Neuronal stem cell (in vitro differentiated cells): ENCODE measurements around the gene CXCL6.

Experiments
- DNase-seq: peaks from one replicate; pipeline ENCODE4 v3.0.0-alpha.2; 2013; ENCODE audit warnings: low spot score
- H2AFZ ChIP-seq: one replicate; pipeline ENCODE4 v1.6.1; 2013; ENCODE audit warnings: mild to moderate bottlenecking, low read length, inconsistent platforms
- H2AK5ac ChIP-seq: 2 replicates; pipeline ENCODE4 v1.6.1; 2013; ENCODE audit warnings: low read depth, mild to moderate bottlenecking, inconsistent platforms, low read length, moderate library complexity, mixed read lengths
- H2BK120ac ChIP-seq: 2 replicates; pipeline ENCODE4 v1.6.1; 2013; ENCODE audit warnings: low read depth, mild to moderate bottlenecking, inconsistent platforms, low read length, moderate library complexity, mixed read lengths
- H2BK12ac ChIP-seq: one replicate; pipeline ENCODE4 v1.6.1; 2013; ENCODE audit warnings: low read length, inconsistent platforms
- H2BK15ac ChIP-seq: 2 replicates; pipeline ENCODE4 v1.6.1; 2013; ENCODE audit warnings: mild to moderate bottlenecking, low read length, inconsistent platforms, mixed read lengths
- H2BK5ac ChIP-seq: one replicate; pipeline ENCODE4 v1.6.1; 2013; ENCODE audit warnings: inconsistent platforms, mild to moderate bottlenecking, low read length, moderate library complexity
- H3K14ac ChIP-seq: one replicate; pipeline ENCODE4 v1.6.1; 2013; ENCODE audit warnings: low read length, inconsistent platforms
- H3K18ac ChIP-seq: 2 replicates; pipeline ENCODE4 v1.6.1; 2013; ENCODE audit warnings: low read length, inconsistent platforms
- H3K23ac ChIP-seq: 2 replicates; pipeline ENCODE4 v1.6.1; 2013; ENCODE audit warnings: low read depth, mild to moderate bottlenecking, mixed read lengths, low read length, inconsistent platforms; ENCODE audit not compliant: poor library complexity
- H3K27ac ChIP-seq: replicated peaks from 3 replicates; pipeline ENCODE4 v1.5.1; 2013; ENCODE audit warnings: low read length, inconsistent platforms
- H3K27me3 ChIP-seq, 3 experiments: 2 replicates each; pipeline ENCODE4 v1.6.1; 2013; ENCODE audit warnings: low read length in 3 of 3, mild to moderate bottlenecking in 2 of 3, inconsistent platforms in 1 of 3, low read depth in 1 of 3, mixed read lengths in 1 of 3, moderate library complexity in 1 of 3; ENCODE audit not compliant: control insufficient read depth in 3 of 3, insufficient read depth in 3 of 3
- H3K36me3 ChIP-seq, 2 donors: replicated peaks in 1 of 2; 2 replicates each; pipeline ENCODE4 v1.6.1; 2013; ENCODE audit warnings: low read length in 2 of 2; ENCODE audit not compliant: control insufficient read depth in 2 of 2, insufficient read depth in 2 of 2
- H3K4ac ChIP-seq: 2 replicates; pipeline ENCODE4 v1.6.1; 2013; ENCODE audit warnings: inconsistent platforms, mild to moderate bottlenecking, low read length, moderate library complexity
- H3K4me1 ChIP-seq, 2 donors: 1 replicate in 1 of 2; 2 replicates in 1 of 2; pipeline ENCODE4 v1.6.1; 2013; ENCODE audit warnings: low read length in 2 of 2, low read depth in 1 of 2; ENCODE audit not compliant: control insufficient read depth in 2 of 2, insufficient read depth in 1 of 2
- H3K4me2 ChIP-seq: one replicate; pipeline ENCODE4 v1.6.1; 2013; ENCODE audit warnings: mild to moderate bottlenecking, low read length, inconsistent platforms; ENCODE audit not compliant: insufficient read depth, poor library complexity, severe bottlenecking
- H3K4me3 ChIP-seq, 2 donors: 2 replicates each; pipeline ENCODE4 v1.5.1; 2013; ENCODE audit warnings: low read length in 2 of 2, mild to moderate bottlenecking in 2 of 2, inconsistent platforms in 1 of 2, moderate library complexity in 1 of 2
- H3K79me1 ChIP-seq: one replicate; pipeline ENCODE4 v1.6.1; 2013; ENCODE audit warnings: low read depth, mild to moderate bottlenecking, inconsistent platforms, low read length, moderate library complexity
- H3K9ac ChIP-seq: one replicate; pipeline ENCODE4 v1.6.1; 2013; ENCODE audit warnings: mild to moderate bottlenecking, low read depth, low read length, inconsistent platforms; ENCODE audit not compliant: poor library complexity
- H3K9me3 ChIP-seq, 2 donors: replicated peaks in 1 of 2; 2 replicates each; pipeline versions ENCODE3 to v1.6.1; 2013; ENCODE audit warnings: low read length in 2 of 2, mild to moderate bottlenecking in 2 of 2, inconsistent platforms in 1 of 2, low read depth in 1 of 2, mixed read lengths in 1 of 2, moderate library complexity in 1 of 2; ENCODE audit not compliant: control insufficient read depth in 2 of 2, insufficient read depth in 1 of 2
- H4K8ac ChIP-seq: one replicate; pipeline ENCODE4 v1.6.1; 2013; ENCODE audit warnings: low read depth, mild to moderate bottlenecking, inconsistent platforms, low read length, moderate library complexity
- H4K91ac ChIP-seq: one replicate; pipeline ENCODE4 v1.6.1; 2013; ENCODE audit warnings: low read length, low read depth, mild to moderate bottlenecking, inconsistent platforms; ENCODE audit not compliant: poor library complexity
- WGBS, 2 donors: extraction: QIAGEN DNeasy Blood & Tissue Kit; methylation state at CpG; one replicate each; pipeline ENCODE4 v1.1.7; 2013; ENCODE audit warnings: missing lambda C conversion rate in 2 of 2, mixed read lengths in 1 of 2; ENCODE audit not compliant: insufficient read length in 2 of 2, insufficient replicate concordance in 1 of 2; ENCODE audit errors: extremely low coverage in 2 of 2; 5-methylcytosine and 5-hydroxymethylcytosine counted together

CXCL6 gene

DNA sequence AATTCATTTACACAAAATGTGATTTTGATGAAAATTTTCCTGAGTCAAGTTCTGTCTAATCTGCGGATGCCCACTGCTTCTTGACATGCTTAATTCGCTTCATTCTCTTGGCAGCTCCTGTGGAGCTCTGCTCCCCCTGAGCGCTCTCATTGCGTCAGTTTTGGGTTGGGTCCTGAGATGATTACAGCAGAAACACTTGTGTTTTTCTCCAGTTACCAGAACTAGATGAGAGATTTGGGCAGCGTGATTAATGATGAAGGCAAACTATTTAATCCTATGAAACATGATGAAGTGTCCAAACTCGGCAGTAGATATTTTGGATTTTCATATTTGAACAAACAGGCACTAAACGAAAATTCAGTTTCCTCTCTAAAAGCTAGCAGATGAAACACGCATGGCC is 28.5 kb downstream of the CXCL6 start:
- H3K27ac ChIP-seq: no peak overlapping the region
- H3K9ac ChIP-seq: no peak overlapping the region
- H3K18ac ChIP-seq: no peak overlapping the region
- no peak overlapping the region for H3K23ac ChIP-seq
- H3K4me3 ChIP-seq: no peak overlapping the region
- H2AFZ ChIP-seq: no peak overlapping the region
- no peak for DNase-seq
- H3K27me3 ChIP-seq: peaks cover 0 to 17% (median 11%) of the 10 kb centered on the region in 3 experiments
- no CpG with 5 or more reads among the region's 8 CpGs for WGBS, 2 donors
- no peak overlapping the region for H3K4me2 ChIP-seq
- H3K4ac ChIP-seq: no peak overlapping the region
- H3K4me1 ChIP-seq: no peaks in the 10 kb centered on the region
- H2BK12ac ChIP-seq: no peak overlapping the region
- H3K36me3 ChIP-seq: no peaks in the 10 kb centered on the region
- no peak overlapping the region for H2AK5ac ChIP-seq
- no peak overlapping the region for H4K91ac ChIP-seq
- H3K9me3 ChIP-seq: no peaks in the 10 kb centered on the region
- no peaks in the 10 kb centered on the region for H3K79me1 ChIP-seq
- no peak overlapping the region for H4K8ac ChIP-seq
- H2BK120ac ChIP-seq: no peak overlapping the region
- no peak overlapping the region for H2BK15ac ChIP-seq
- no peak overlapping the region for H2BK5ac ChIP-seq
- no peak overlapping the region for H3K14ac ChIP-seq

DNA sequence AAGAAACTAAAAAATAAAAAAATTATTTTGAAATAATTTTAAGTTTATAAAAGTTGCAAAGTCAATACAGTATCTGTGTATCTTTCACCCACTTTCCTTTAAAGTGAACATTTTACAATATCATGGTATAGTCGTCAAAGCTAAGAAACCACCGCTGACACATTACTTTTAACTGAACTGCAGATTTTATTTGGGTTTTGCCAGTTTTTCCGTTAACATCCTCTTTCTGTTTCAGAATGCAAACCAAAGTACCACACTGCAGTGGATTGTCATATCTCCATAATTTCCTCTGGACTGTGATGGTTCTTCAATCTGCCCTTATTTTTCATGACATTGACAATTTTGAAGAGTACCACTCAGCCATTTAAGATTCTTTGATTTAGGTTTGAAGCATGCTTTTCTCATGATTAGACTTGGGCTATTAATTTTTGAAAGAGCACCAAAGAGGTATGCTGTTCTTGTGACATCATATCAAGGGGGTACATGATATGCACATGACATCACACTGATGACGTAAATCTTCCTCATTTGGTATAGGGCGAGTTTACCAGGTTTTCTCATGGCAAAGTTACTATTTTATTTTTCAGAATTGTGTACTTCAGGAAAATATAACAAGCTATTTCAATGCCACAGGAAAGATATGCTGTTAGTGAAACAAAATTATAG is 29.1 kb downstream of the CXCL6 start:
- Histone ChIP-seq H3K27me3 (peaks cover 0 to 21% (median 14%) of the 10 kb centered on the region in 3 experiments), H3K4me2 (no peak overlapping the region), H2BK15ac (no peak overlapping the region), H3K36me3 (no peaks in the 10 kb centered on the region), H3K79me1 (no peaks in the 10 kb centered on the region), H3K23ac (no peak overlapping the region), H3K14ac (no peak overlapping the region), H4K8ac (no peak overlapping the region), H3K9me3 (no peaks in the 10 kb centered on the region), H3K4me1 (no peaks in the 10 kb centered on the region), H4K91ac (no peak overlapping the region), H2AFZ (no peak overlapping the region), H3K18ac (no peak overlapping the region), H3K4ac (no peak overlapping the region), H3K9ac (no peak overlapping the region), H2BK120ac (no peak overlapping the region), H2BK12ac (no peak overlapping the region), H2AK5ac (no peak overlapping the region), H2BK5ac (no peak overlapping the region), H3K4me3 (no peak overlapping the region), H3K27ac (no peak overlapping the region)
- WGBS, 2 donors: no CpG with 5 or more reads among the region's 5 CpGs
- DNase-seq: no peak

DNA sequence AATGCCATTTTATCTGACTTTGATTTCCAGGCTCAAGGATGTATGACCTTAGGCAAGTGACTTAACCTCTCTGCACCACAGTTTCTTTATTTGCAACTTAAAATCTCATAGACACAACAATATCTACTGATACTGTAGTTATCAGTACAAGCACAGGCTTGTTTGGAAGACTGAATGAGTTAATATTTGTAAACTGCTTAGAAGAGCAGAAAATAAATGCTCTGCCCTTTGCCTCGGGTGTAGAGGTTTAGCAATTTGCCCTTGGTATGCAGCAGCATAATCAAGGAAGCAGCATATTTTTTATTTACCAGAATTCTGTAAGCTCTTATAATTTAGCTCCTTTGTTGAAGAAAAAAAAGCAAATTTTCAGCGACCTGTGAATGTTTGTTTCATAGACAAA is 29.8 kb downstream of the CXCL6 start:
- Histone ChIP-seq H3K18ac (no peak overlapping the region), H4K8ac (no peak overlapping the region), H2BK15ac (no peak overlapping the region), H3K4ac (no peak overlapping the region), H2BK12ac (no peak overlapping the region), H3K9me3 (no peaks in the 10 kb centered on the region), H3K9ac (no peak overlapping the region), H3K4me3 (no peak overlapping the region), H3K4me2 (no peak overlapping the region), H2AK5ac (no peak overlapping the region), H3K79me1 (no peaks in the 10 kb centered on the region), H3K23ac (no peak overlapping the region), H4K91ac (no peak overlapping the region), H2BK120ac (no peak overlapping the region), H2AFZ (no peak overlapping the region), H3K14ac (no peak overlapping the region), H3K4me1 (no peaks in the 10 kb centered on the region), H3K27ac (no peak overlapping the region), H3K36me3 (no peaks in the 10 kb centered on the region), H2BK5ac (no peak overlapping the region), H3K27me3 (peaks cover 0 to 21% (median 14%) of the 10 kb centered on the region in 3 experiments)
- no peak for DNase-seq
- no CpG with 5 or more reads among the region's 2 CpGs for WGBS, 2 donors

DNA sequence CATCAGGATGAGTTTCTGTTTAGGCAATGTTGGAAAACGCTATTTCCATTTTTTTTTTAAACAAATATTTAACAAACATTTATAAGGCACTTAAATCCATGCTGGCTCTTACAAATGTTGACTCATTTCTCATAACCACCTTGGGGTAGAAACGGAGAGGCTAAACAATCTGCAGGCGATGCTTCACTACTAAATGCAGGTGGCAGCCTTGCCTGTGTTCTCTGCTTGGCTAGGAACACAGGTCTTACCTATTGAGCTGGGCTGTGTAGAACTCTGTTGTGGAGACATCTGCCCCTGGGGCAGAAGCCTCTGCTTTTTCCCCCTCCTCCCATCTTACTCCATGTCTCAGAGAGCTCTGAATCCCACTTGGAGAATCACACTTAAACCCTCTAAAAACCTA is 31.3 kb downstream of the CXCL6 start:
- no peak overlapping the region for H4K91ac ChIP-seq
- peaks cover 0 to 21% (median 21%) of the 10 kb centered on the region in 3 experiments for H3K27me3 ChIP-seq
- DNase-seq: no peak
- no peak overlapping the region for H3K14ac ChIP-seq
- H2BK15ac ChIP-seq: no peak overlapping the region
- no peak overlapping the region for H3K9ac ChIP-seq
- no CpG with 5 or more reads among the region's 3 CpGs for WGBS, 2 donors
- H3K9me3 ChIP-seq: no peaks in the 10 kb centered on the region
- no peak overlapping the region for H4K8ac ChIP-seq
- no peak overlapping the region for H3K4me2 ChIP-seq
- no peak overlapping the region for H3K4me3 ChIP-seq
- no peaks in the 10 kb centered on the region for H3K79me1 ChIP-seq
- no peaks in the 10 kb centered on the region for H3K4me1 ChIP-seq
- no peak overlapping the region for H2BK12ac ChIP-seq
- H2AK5ac ChIP-seq: no peak overlapping the region
- H2BK5ac ChIP-seq: no peak overlapping the region
- no peak overlapping the region for H3K23ac ChIP-seq
- no peak overlapping the region for H2AFZ ChIP-seq
- no peak overlapping the region for H3K27ac ChIP-seq
- no peak overlapping the region for H3K4ac ChIP-seq
- no peaks in the 10 kb centered on the region for H3K36me3 ChIP-seq
- H3K18ac ChIP-seq: no peak overlapping the region
- no peak overlapping the region for H2BK120ac ChIP-seq
